GM23248 (cell line): ENCODE results near the gene TPM4. TPM values are rescaled to one million over a fixed set of nuclear protein-coding genes. Genes with fewer than 3 reads are reported as not detected.

Experiments used
- DNase-seq: peaks from one replicate; pipeline ENCODE4 v3.0.0-alpha.2; 2015
- H2AFZ ChIP-seq: fragments of 200-600 bp; sonication (generic); 2 replicates; pipeline ENCODE4 v1.6.1; 2016; ENCODE audit warnings: antibody characterized with exemption
- H3F3A ChIP-seq: fragments of 200-600 bp; sonication (generic); 2 replicates; pipeline ENCODE4 v1.6.1; 2016; ENCODE audit warnings: mild to moderate bottlenecking, antibody characterized with exemption, mixed run types; ENCODE audit not compliant: insufficient read depth
- H3K27ac ChIP-seq: fragments of 200-600 bp; sonication (generic); 2 replicates; pipeline ENCODE4 v1.5.1; 2016; ENCODE audit warnings: mild to moderate bottlenecking
- H3K27me3 ChIP-seq: fragments of 200-600 bp; sonication (generic); replicated peaks from 2 replicates; pipeline ENCODE4 v1.6.1; 2016; ENCODE audit warnings: mild to moderate bottlenecking; ENCODE audit not compliant: insufficient read depth
- H3K36me3 ChIP-seq: fragments of 200-600 bp; sonication (generic); 2 replicates; pipeline ENCODE4 v1.6.1; 2016; ENCODE audit warnings: low read depth, mild to moderate bottlenecking
- H3K4me1 ChIP-seq: fragments of 200-600 bp; sonication (generic); 2 replicates; pipeline ENCODE4 v1.6.1; 2016; ENCODE audit warnings: mild to moderate bottlenecking; ENCODE audit not compliant: insufficient read depth
- H3K4me2 ChIP-seq: fragments of 200-600 bp; sonication (generic); one replicate; pipeline ENCODE4 v1.6.1; 2016; ENCODE audit warnings: mild to moderate bottlenecking; ENCODE audit not compliant: unreplicated experiment
- H3K4me3 ChIP-seq: fragments of 200-600 bp; sonication (generic); 2 replicates; pipeline ENCODE4 v1.5.1; 2016; ENCODE audit warnings: mild to moderate bottlenecking
- H3K79me2 ChIP-seq: fragments of 200-600 bp; sonication (generic); 2 replicates; pipeline ENCODE4 v1.6.1; 2016; ENCODE audit warnings: mild to moderate bottlenecking; ENCODE audit not compliant: insufficient read depth
- H3K9ac ChIP-seq: fragments of 200-600 bp; sonication (generic); 2 replicates; pipeline ENCODE4 v1.6.1; 2016; ENCODE audit warnings: mild to moderate bottlenecking
- H3K9me2 ChIP-seq: fragments of 200-600 bp; sonication (generic); 2 replicates; pipeline ENCODE4 v1.6.1; 2016; ENCODE audit warnings: mixed run types, mild to moderate bottlenecking, moderate library complexity; ENCODE audit not compliant: insufficient read depth
- H3K9me3 ChIP-seq: fragments of 200-600 bp; sonication (generic); one replicate; pipeline ENCODE4 v1.6.1; 2017; ENCODE audit warnings: low read depth
- H4K20me1 ChIP-seq: fragments of 200-600 bp; sonication (generic); 2 replicates; pipeline ENCODE4 v1.6.0; 2016; ENCODE audit not compliant: insufficient read depth
- EZH2 ChIP-seq: fragments of 200-600 bp; sonication (generic); IDR thresholded peaks from 2 replicates; pipeline ENCODE4 v1.6.1; 2018; ENCODE audit warnings: antibody characterized with exemption, mild to moderate bottlenecking; ENCODE audit not compliant: insufficient read depth, poor library complexity, severe bottlenecking
- EZH2phosphoT487 ChIP-seq: fragments of 200-600 bp; sonication (generic); IDR thresholded peaks from 2 replicates; pipeline ENCODE4 v1.6.1; 2018; ENCODE audit warnings: antibody characterized with exemption, moderate library complexity, mild to moderate bottlenecking, low read depth; ENCODE audit not compliant: insufficient read depth
- WGBS, 2 experiments: methylation state at CpG; one replicate each; pipeline ENCODE4 v1.1.6; 2015 to 2017; ENCODE audit warnings: low lambda C conversion rate in 2 of 2, low coverage in 1 of 2; ENCODE audit errors: missing lambda C conversion rate in 2 of 2; 5-methylcytosine and 5-hydroxymethylcytosine counted together
- in situ Hi-C: fragments of 300-500 bp; cut with MboI; formaldehyde crosslinking; loops from 2 replicates; pipeline ENCODE4 v1.15.0; 2020
- polyA plus RNA-seq: library from polyadenylated mRNA; unstranded; fragments of >200 nt; fragmentation: Nextera tagmentation; extraction: Ambion mirVana; gene quantifications from 2 replicates; pipeline ENCODE4 v1.2.1, GENCODE V29; 2016
- total RNA-seq: library from RNA; depleted of rRNA; stranded (reverse); fragments of >200 nt; shearing (Covaris generic); gene quantifications from 2 replicates; pipeline ENCODE4 v1.2.3, GENCODE V29; 2014

The TPM4 gene
- total and polyA plus RNA-seq, 2 experiments from 2014 or later = 1,408 to 1,469 TPM

DNA sequence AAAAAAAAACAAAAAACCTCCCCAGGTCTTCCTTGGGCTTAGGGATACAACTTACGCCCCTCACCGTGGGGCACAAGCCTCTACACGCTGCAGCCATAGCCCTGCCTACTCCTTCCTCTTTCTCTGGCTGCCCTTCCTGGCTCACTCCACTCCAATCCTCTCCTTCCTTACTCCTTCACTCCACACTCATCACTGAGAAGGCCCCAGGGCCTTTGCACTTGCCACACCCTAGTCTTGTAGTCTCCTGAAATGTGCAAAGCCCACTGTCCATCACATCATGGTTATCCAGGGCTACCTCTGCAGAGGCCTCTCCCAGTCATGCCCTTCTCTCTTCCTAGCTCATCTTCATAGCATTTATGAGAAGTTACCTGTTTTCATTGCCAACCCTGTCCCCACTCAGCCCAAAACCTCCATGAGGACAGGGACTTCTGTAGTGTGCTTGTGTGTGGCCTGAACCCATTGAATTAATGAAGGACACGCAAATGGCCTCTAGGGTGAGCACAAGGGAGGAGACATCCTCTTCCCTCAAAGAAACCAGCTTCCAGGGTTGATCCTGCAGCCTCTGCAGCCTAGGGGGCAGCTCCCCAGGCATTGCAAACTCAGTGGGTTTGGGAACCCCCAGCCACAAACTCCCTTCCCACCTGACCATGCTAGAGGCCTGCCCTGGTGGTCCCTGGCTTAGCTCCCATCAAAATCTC is 59.3 kb downstream of the TPM4 start:
- in situ Hi-C loops = no loop called here
- Histone ChIP-seq H3K27ac (no peak overlapping the region), H3K4me1 (no peaks in the 10 kb centered on the region), H3F3A (no peaks in the 10 kb centered on the region), H3K4me3 (no peak overlapping the region), H4K20me1 (no peaks in the 10 kb centered on the region), H3K79me2 (no peaks in the 10 kb centered on the region), H3K4me2 (no peak overlapping the region), H2AFZ (no peak overlapping the region), H3K9me3 (no peaks in the 10 kb centered on the region), H3K9me2 (no peaks in the 10 kb centered on the region), H3K27me3 (no peaks in the 10 kb centered on the region), H3K9ac (no peak overlapping the region), H3K36me3 (no peaks in the 10 kb centered on the region; the same call in 1 of the 2 replicates)
- 75 to 76% methylated on average over 4 of the region's 4 CpGs for WGBS, 2 experiments
- no peak for DNase-seq
- no peak for TF ChIP-seq EZH2
- no peak for TF ChIP-seq EZH2phosphoT487

DNA sequence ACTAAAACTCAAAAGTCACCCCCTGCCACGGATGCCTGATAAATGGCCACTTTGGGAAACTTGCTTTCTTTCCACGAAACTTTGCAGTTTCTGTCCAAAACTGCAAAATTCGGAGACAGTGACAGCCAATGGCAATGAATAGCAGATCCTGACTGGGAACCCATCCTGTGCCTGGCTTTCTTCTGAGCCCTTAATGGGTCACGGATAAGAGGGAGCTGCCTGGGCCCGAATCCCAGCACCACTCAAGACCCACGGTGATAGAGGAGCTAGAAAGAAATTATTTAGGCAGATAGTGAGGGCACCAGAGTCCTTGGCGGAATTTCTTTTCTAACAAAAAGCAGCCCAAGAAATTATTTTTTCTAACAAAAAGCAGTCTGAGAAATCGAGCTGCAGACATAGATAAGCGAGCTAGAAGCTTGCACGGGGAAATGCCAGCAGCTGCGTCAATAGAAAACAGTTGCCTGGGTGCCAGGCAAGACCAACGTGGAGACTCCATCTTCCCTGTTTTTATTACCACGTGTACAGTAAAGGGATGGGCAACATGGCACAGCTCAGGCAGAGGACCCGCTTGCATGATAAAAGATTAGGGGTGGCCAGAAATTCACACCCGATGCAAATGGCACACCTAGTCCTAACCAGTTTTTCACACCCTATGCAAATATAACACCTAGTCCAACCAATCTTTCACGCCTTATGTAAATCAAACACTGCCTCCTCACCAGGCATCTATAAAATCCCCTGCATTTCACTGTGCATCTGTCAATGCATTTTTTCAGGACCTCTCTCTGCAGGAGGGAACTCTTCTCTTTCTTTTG is 60.1 kb downstream of the TPM4 start:
- no peak overlapping the region for H3K9ac ChIP-seq
- H2AFZ ChIP-seq = no peak overlapping the region
- no peaks in the 10 kb centered on the region for H3K4me1 ChIP-seq
- TF ChIP-seq EZH2 (no peak), EZH2phosphoT487 (no peak)
- 30 to 32% methylated on average over 16 of the region's 16 CpGs for WGBS, 2 experiments
- in situ Hi-C loops = no loop called here
- no peaks in the 10 kb centered on the region for H3K9me3 ChIP-seq
- no peaks in the 10 kb centered on the region for H3K79me2 ChIP-seq
- no peaks in the 10 kb centered on the region for H3F3A ChIP-seq
- no peaks in the 10 kb centered on the region for H3K27me3 ChIP-seq
- H4K20me1 ChIP-seq = no peaks in the 10 kb centered on the region
- H3K9me2 ChIP-seq = no peaks in the 10 kb centered on the region
- H3K4me2 ChIP-seq = no peak overlapping the region
- H3K36me3 ChIP-seq = no peaks in the 10 kb centered on the region; the same call in 1 of the 2 replicates
- no peak overlapping the region for H3K4me3 ChIP-seq
- no peak overlapping the region for H3K27ac ChIP-seq
- no peak for DNase-seq

DNA sequence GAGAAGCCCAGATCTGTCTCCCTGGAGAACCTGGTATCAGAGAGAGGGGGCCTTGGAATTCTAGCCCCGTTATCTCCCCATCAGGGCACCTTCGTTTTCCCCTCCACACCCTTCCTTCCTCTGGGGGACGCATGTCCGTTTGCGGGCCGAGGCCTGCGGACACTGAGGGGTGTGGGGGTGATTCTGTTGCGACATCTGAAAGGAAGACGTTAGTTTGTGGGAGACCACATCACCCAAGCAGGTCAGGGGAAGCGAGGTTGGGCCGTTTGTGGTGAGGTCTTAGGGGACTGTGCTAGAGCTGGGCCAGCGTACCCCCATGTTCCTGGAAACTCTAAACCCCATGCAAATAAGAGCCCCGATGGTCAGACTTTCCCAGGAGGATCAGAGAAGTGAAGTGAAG is 63.5 kb downstream of the TPM4 start:
- H3K9me3 ChIP-seq = no peaks in the 10 kb centered on the region
- H3K9ac ChIP-seq = no peak overlapping the region
- in situ Hi-C loops = no loop called here

DNA sequence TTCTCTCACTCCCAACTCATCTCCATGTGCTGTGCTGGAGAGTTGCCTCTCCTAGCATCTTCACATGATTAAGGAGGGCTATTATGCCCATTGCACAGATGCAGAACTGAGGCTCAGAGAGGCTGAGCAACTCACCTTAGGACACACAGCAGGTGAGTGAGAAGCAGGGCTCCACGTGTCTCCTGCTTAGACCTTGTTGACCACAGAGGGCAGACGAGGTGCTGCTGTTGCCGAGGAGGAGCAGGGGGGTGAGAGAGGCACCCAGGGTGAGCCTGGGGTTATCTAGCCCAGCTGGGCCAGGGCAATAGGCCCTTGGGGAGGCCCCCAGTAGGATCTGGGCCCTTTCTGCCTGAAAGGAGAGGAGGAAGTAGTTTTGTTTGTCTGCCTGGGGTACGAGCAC is 64.7 kb downstream of the TPM4 start:
- Histone ChIP-seq H3F3A (no peaks in the 10 kb centered on the region), H3K4me2 (no peak overlapping the region), H3K27me3 (no peaks in the 10 kb centered on the region), H3K4me1 (no peaks in the 10 kb centered on the region), H3K9ac (no peak overlapping the region), H3K27ac (no peak overlapping the region), H3K4me3 (no peak overlapping the region), H3K9me3 (no peaks in the 10 kb centered on the region), H3K79me2 (no peaks in the 10 kb centered on the region), H3K9me2 (no peaks in the 10 kb centered on the region), H3K36me3 (no peaks in the 10 kb centered on the region), H2AFZ (no peak overlapping the region), H4K20me1 (no peaks in the 10 kb centered on the region)
- DNase-seq = no peak
- 43 to 45% methylated on average over 4 of the region's 4 CpGs for WGBS, 2 experiments
- in situ Hi-C loops = no loop called here
- no peak for TF ChIP-seq EZH2
- no peak for TF ChIP-seq EZH2phosphoT487

More for the DNA sequence above, 63.5 kb downstream of the TPM4 start:
- H3K27me3 ChIP-seq = no peaks in the 10 kb centered on the region
- H3K4me2 ChIP-seq = no peak overlapping the region
- H3K27ac ChIP-seq = no peak overlapping the region
- no peak overlapping the region for H2AFZ ChIP-seq
- DNase-seq = no peak
- no peak overlapping the region for H3K4me3 ChIP-seq
- no peaks in the 10 kb centered on the region for H3K4me1 ChIP-seq
- 79 to 80% methylated on average over 13 of the region's 13 CpGs for WGBS, 2 experiments
- TF ChIP-seq EZH2phosphoT487 (no peak), EZH2 (no peak)
- no peaks in the 10 kb centered on the region for H3K9me2 ChIP-seq
- no peaks in the 10 kb centered on the region for H3F3A ChIP-seq
- H3K36me3 ChIP-seq = no peaks in the 10 kb centered on the region
- H4K20me1 ChIP-seq = no peaks in the 10 kb centered on the region
- H3K79me2 ChIP-seq = no peaks in the 10 kb centered on the region
